GM21390 (cell line): ENCODE data around the gene DHX32.
"Not testable (repeated sequence)": the region's sequence is repeated elsewhere in the genome, so short reads cannot be mapped to it uniquely, and the experiment has no call there.

Experiments
- ATAC-seq: cut with Tn5 transposase; IDR thresholded peaks from one replicate; pipeline ENCODE4 v1.9.1; 2021; ENCODE audit not compliant: unreplicated experiment

Gene DHX32, protein sequence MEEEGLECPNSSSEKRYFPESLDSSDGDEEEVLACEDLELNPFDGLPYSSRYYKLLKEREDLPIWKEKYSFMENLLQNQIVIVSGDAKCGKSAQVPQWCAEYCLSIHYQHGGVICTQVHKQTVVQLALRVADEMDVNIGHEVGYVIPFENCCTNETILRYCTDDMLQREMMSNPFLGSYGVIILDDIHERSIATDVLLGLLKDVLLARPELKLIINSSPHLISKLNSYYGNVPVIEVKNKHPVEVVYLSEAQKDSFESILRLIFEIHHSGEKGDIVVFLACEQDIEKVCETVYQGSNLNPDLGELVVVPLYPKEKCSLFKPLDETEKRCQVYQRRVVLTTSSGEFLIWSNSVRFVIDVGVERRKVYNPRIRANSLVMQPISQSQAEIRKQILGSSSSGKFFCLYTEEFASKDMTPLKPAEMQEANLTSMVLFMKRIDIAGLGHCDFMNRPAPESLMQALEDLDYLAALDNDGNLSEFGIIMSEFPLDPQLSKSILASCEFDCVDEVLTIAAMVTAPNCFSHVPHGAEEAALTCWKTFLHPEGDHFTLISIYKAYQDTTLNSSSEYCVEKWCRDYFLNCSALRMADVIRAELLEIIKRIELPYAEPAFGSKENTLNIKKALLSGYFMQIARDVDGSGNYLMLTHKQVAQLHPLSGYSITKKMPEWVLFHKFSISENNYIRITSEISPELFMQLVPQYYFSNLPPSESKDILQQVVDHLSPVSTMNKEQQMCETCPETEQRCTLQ

DNA sequence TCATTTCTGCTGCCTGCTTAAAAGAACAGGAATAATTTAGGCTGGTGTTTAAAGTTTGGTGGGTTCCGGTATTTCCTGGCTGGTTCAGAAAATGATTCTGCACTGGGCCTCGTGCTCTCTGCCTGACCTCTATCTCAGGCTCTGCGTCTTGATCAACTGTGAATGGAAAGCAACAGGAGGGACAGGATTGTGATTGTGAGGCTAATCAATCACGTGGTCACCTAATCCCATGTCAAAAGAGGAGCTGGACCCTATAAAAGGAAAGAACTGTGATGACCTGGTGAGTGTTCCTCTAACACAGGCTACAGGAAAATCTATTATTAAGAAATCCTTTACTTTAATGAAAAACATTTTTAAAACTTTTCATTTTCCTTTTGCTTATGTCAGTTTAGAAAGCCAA is at the start of gene DHX32:
Gene DHX32, minus strand, starts transcription at position 101 of the 400 bp plus-strand sequence. CDS start 468 bp downstream, outside the sequence.
- ATAC-seq: no peak

- ATAC-seq: no peak
Observed at GRCh38 chr10:125929618-125930017, 48.5 kb upstream of the DHX32 start.

DNA sequence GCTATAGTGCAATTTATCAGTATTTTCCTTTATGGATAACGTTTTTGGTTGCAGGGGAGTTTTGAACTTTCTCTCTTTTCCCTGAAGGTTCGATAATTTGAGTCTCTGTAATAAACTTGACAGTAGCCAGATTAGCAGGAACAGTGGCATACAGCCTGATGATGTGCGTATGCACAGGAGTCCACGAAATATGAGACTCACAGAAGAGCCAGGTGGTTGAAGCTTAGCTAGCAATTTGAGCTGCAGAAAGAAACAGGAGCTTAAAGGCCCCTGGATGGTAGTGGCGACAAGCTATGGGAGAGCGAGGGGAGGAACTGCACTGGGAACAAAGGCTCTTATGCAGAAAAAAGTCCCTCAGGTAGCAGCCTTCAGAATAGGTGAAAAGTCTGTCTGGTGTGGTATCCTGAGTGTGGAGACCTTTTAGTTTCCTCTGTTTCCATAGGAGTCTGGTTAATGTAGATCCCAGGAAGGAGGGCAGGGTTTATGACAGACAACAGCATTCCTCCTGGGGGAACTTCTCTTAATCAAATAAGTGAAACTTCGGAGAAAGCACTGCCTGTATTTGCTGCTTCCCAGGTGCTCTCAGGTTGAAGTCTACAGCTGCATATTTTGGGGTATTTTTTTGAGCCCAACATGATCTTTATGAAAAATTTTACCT is 48.0 kb upstream of the DHX32 start:
- ATAC-seq: no peak

DNA sequence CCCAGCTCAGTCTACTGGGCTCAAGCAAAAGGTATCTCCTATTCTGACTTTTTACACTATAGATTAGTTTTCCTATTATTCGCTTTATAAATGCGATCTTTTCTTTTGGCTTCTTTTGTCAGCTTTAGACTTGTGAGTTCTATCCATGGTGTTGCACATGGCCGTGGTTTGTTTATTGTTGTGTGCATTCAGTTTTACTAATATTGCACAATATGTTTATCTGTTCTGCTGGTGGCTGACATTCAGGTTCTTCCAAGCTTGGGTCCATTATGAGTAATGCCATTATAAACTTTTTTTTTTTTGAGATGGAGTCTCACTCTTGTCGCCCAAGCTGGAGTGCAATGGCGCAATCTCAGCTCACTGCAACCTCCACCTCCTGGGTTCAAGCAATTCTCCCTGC is 46.2 kb upstream of the DHX32 start:
- ATAC-seq: not testable (repeated sequence)

DNA sequence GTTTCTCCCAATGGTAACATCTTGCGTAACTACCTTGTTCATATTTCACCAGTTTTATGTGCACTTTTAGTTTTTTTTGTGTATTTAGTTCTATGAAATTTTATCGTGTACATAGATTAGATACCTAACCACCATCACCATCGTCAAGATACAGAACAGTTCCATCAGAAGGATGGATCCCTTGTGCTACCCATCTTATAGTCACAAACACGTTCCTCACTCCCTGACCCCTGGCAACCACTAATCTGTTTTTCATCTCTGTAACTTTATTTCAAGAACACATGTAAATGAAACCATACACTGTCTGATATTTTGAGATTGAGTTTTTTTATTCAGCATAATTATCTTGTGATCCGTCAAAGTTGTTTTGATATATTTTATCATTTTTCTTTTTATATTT is 45.2 kb upstream of the DHX32 start:
- ATAC-seq: no peak

DNA sequence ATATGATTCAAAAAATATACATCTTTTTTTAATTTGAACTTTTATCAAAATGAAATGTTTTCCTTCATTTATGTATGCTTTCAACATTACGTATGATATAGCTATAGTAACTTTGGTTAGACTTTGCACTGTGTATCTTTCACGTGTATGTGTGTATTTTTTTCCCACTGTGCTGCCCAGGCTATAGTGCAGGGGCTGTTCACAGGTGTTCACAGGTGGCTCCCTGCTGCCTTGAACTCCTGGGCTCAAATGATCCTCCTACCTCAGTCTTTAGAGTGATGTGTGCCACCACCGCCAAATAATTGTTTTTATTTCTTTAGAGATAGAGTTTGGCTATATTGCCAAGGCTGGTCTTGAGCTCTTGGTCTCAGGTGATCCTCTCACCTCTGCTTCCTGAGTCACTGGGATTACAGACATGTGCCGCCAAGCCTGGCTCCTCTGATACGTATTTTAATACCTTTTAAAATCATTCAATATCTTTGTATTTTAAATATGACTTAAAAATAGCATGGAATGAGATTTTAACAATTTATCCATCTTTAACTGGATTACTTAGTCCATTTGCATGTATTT is 44.3 kb upstream of the DHX32 start:
- ATAC-seq: no peak

- ATAC-seq: not testable (repeated sequence)
Observed at GRCh38 chr10:125921643-125922306, 40.7 kb upstream of the DHX32 start.

DNA sequence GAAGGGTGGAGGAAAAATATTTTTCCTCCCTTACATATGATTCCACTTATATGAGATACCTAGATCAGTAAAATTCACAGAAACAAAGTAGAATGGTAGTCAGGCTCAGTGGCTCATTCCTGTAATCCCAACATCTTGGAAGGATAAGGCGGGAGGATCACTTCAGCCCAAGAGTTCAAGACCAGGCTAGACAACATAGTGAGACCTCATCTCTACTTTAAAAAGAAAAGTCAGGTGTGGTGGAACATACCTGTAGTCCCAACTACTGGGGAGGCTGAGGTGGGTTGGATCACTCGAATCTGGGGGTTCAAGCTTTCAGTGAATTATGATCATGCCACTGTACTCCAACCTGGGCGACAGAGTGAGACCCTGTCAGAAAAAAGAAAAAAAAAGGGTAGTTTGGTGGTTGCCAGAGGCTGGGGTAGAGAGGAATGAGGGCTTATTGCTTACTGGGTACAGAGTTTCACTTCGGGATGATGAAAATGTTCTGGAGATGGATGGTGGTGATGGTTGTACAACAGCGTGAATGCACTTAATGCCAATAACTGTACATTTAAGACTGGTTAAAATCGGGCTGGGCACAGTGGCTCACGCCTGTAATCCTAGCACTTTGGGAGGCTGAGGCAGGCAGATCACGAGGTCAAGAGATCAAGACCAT is 36.7 kb upstream of the DHX32 start:
- not testable (repeated sequence) for ATAC-seq

GRCh38 chr10:125916977-125917376 is 35.9 kb upstream of the DHX32 start:
- ATAC-seq: no peak

DNA sequence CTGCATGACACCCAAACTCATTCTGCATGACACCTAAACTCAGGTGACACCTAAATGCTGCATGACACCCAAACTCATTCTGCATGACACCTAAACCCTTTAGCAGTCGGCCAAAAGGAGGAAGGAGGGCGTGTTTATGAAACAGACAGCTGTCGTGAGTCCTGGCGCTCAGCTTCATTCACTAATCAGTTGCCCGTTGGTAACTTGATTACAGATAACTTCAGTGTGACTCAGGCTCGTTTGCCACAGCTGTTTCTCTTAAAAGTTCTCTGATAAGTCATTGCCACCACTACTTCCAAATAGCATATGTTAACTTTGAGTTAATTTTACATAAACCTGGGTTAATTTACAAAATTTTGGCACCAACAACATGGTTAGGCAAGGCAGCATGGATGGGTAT is 32.2 kb upstream of the DHX32 start:
- not testable (repeated sequence) for ATAC-seq

DNA sequence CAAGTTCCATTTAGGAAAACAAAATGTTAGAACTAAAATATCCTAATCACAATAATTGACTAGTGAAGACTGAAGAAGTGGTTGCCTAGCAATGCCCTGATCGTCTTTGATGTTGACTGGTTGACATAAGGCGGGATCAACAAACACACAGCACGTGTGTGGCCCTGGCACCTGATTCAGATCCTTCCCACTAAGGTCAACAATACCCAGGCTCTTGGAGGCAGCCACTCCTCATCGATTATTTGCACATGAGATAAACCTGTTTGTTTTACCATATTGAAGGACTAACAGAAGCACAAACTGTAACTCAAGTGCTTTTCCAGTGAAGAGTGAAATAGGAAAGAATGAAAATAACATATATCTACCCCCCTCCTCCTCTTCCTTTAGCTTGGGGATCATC is 30.9 kb upstream of the DHX32 start:
- ATAC-seq: no peak

GRCh38 chr10:125911145-125911544 is 30.1 kb upstream of the DHX32 start:
- ATAC-seq: no peak

- ATAC-seq: not testable (repeated sequence)
Observed at GRCh38 chr10:125909491-125909890, 28.4 kb upstream of the DHX32 start.

GRCh38 chr10:125908813-125909212 is 27.7 kb upstream of the DHX32 start:
- ATAC-seq: not testable (repeated sequence)

GRCh38 chr10:125907598-125907997 is 26.5 kb upstream of the DHX32 start:
- not testable (repeated sequence) for ATAC-seq

DNA sequence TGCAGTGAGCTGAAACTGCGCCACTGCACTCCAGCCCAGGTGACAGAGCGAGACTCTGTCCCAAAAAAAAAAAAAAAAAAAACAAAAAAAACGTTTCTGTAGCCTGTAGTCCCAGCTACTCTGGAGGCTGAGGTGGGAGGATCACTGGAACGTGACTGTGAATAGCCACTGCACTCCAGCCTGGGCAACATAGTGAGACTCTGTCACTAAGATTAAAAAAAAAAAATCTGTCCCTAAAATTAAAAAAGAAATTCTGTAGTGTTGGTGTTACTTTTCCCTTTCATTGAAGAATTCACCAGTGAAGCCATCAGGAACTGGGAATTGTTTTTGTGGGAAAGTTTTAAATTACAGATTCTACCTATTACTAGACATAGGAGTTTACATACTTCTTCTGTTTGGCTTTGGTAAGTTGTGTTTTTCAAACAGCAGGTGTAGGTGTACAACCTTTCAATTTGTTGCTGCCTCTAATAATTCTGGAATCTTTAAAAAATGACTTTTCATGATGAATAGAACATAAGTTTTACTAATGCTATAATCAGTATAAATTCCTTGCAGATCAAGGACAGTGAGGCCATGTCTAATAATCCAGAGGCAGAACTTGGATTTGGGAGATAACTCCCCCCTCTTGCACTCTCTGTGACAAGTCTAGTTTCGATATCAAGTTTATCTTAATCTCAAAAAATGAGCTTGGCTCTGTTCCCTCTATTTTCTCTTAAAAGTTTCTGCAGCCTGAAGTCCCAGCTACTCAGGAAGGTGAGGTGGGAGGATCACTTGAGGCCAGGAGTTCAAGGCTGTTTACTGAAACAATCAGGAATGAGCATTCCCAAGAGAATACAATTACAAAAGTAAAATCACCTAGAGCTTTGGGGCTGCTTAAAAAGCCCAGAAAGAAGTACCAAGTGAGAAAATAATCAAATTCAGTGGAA is 24.2 kb upstream of the DHX32 start:
- not testable (repeated sequence) for ATAC-seq

- ATAC-seq: not testable (repeated sequence)
Observed at GRCh38 chr10:125903135-125903640, 22.1 kb upstream of the DHX32 start.

GRCh38 chr10:125900963-125901362 is 19.9 kb upstream of the DHX32 start:
- ATAC-seq: not testable (repeated sequence)

GRCh38 chr10:125897317-125897716 is 16.2 kb upstream of the DHX32 start:
- not testable (repeated sequence) for ATAC-seq
